Measurements from ENCODE around the gene C3orf70.

DNA sequence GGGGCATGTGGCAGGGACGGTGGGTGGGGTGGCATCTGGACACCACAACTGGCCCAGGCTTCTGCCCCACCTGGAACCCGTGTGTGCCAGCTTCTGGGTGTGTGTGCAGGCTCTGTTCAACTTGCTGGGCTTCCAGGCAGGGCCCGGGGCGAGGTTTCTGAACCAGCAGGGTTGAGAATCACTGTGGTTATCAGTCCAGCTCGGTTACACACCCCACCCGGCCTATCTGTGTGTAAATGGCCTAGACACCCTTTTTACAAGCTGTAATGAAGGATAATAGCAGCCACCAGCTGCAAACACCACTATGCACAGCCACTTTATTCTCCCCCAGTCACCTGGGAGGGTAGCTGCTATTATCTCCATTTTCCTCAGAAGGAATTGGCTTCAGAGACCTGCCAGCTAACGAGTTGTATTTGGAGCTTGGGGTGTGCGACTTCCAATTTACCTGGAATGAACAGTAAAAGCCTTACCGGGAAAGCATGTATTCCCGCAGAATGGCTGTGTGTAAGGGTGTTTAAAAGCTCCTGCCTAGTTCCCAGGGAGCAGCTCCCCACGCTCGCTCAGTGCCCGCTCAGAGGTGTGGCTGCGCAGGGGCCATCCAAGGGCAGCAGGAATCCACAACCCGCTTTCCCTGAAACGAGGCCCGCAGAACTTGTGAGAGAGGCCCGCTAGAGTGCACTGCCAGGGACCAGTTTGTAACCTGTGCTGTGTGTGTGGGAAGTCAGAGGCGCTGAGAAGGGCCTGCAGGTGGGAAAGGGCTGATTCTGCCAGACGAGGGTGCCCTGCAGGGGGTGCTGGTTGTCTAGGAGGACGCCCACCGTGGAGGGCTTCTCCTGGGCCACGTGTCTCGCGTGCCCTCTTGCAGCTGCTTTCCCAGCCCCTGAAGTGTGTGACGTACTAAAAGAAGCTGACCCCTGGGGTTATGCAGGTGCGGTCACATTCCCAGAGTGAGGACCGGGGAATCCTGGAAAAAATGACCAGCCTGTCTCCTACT lies 83.5 kb downstream of the C3orf70 start:
- TF ChIP-seq POLR2A (IDR thresholded peaks at IDR 0.05), result no peak
- TF ChIP-seq, protein P1, sequence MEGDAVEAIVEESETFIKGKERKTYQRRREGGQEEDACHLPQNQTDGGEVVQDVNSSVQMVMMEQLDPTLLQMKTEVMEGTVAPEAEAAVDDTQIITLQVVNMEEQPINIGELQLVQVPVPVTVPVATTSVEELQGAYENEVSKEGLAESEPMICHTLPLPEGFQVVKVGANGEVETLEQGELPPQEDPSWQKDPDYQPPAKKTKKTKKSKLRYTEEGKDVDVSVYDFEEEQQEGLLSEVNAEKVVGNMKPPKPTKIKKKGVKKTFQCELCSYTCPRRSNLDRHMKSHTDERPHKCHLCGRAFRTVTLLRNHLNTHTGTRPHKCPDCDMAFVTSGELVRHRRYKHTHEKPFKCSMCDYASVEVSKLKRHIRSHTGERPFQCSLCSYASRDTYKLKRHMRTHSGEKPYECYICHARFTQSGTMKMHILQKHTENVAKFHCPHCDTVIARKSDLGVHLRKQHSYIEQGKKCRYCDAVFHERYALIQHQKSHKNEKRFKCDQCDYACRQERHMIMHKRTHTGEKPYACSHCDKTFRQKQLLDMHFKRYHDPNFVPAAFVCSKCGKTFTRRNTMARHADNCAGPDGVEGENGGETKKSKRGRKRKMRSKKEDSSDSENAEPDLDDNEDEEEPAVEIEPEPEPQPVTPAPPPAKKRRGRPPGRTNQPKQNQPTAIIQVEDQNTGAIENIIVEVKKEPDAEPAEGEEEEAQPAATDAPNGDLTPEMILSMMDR (IDR thresholded peaks at IDR 0.05), result no peak

Data from right lobe of liver (tissue), 4 donors.